GM12891 (cell line): ENCODE measurements around the gene OLFML2A.

ENCODE experiments used
- PAX5 ChIP-seq: IDR thresholded peaks from 2 replicates; pipeline ENCODE4 v1.6.1; 2011; ENCODE audit warnings: low read length, moderate library complexity, mild to moderate bottlenecking; ENCODE audit not compliant: insufficient read depth, severe bottlenecking
- POLR2A ChIP-seq: IDR thresholded peaks from 2 replicates; pipeline ENCODE4 v1.6.1; 2011; ENCODE audit warnings: low read depth, low read length, control low read depth
- POLR2AphosphoS5 ChIP-seq: IDR thresholded peaks from 2 replicates; pipeline ENCODE4 v1.6.1; 2011; ENCODE audit warnings: low read depth, low read length, control low read depth
- TAF1 ChIP-seq: IDR thresholded peaks from 2 replicates; pipeline ENCODE4 v1.6.1; 2011; ENCODE audit warnings: low read depth, low read length, control low read depth

GRCh38 chr9:124853605-124854143 is 76.7 kb downstream of the OLFML2A start:
- no peak for TF ChIP-seq POLR2A
- TF ChIP-seq PAX5 = no peak
- TF ChIP-seq POLR2AphosphoS5 = no peak
- TF ChIP-seq TAF1 = no peak
